Activated CD4-positive, alpha-beta T cell treated with anti-CD3 and anti-CD28 coated beads for 4 hours (primary cell): Measurements from ENCODE around the gene IFFO2.
A peak's percentile ranks its signal among the peaks of the same experiment; 100 is the strongest.

Source experiments
- DNase-seq, 2 donors: peaks; one replicate each; pipeline ENCODE4 v3.0.0-alpha.2; 2020

Gene IFFO2

GRCh38 chr1:18949686-18950400, 6.6 kb downstream of the IFFO2 start:
- no peak for DNase-seq

- DNase-seq = no peak
Measured at GRCh38 chr1:18948913-18949685, 7.4 kb downstream of the IFFO2 start.

- peak; percentile 58 to 81 for DNase-seq
Measured at GRCh38 chr1:18948048-18948912, 8.2 kb downstream of the IFFO2 start.

- DNase-seq = no peak
Measured at GRCh38 chr1:18947570-18947969, 8.9 kb downstream of the IFFO2 start.

- DNase-seq = no peak
Measured at GRCh38 chr1:18946550-18947381, 9.7 kb downstream of the IFFO2 start.

- no peak for DNase-seq
Measured at GRCh38 chr1:18945401-18945849, 11.1 kb downstream of the IFFO2 start.

GRCh38 chr1:18944810-18945209, 11.7 kb downstream of the IFFO2 start:
- DNase-seq = no peak

- DNase-seq = no peak
Measured at GRCh38 chr1:18943914-18944572, 12.4 kb downstream of the IFFO2 start.

- DNase-seq = no peak
Measured at GRCh38 chr1:18943162-18943561, 13.3 kb downstream of the IFFO2 start.

- no peak for DNase-seq
Measured at GRCh38 chr1:18942340-18942739, 14.1 kb downstream of the IFFO2 start.

- DNase-seq = no peak
Measured at GRCh38 chr1:18941221-18942141, 15.0 kb downstream of the IFFO2 start.

GRCh38 chr1:18940303-18941020, 16.0 kb downstream of the IFFO2 start:
- no peak for DNase-seq

GRCh38 chr1:18939398-18940302, 16.8 kb downstream of the IFFO2 start:
- DNase-seq = no peak

- DNase-seq = no peak
Measured at GRCh38 chr1:18938707-18939070, 17.8 kb downstream of the IFFO2 start.

- DNase-seq = no peak
Measured at GRCh38 chr1:18938008-18938706, 18.3 kb downstream of the IFFO2 start.

GRCh38 chr1:18937539-18937938, 18.9 kb downstream of the IFFO2 start:
- DNase-seq = no peak

- DNase-seq = no peak
Measured at GRCh38 chr1:18936814-18937481, 19.5 kb downstream of the IFFO2 start.

GRCh38 chr1:18936471-18936813, 20.0 kb downstream of the IFFO2 start:
- DNase-seq = no peak
